HCT116 (cell line): Measurements from ENCODE around the gene KPNB1.

Source experiments
- CBX3 ChIP-seq: IDR thresholded peaks from 2 replicates; pipeline ENCODE4 v1.6.1; 2012; ENCODE audit warnings: low read depth
- EZH2phosphoT487 ChIP-seq: fragments of 200-600 bp; IDR thresholded peaks from 2 replicates; pipeline ENCODE4 v1.6.1; 2018; ENCODE audit warnings: antibody characterized with exemption, borderline replicate concordance
- POLR2A ChIP-seq: IDR thresholded peaks from 2 replicates; pipeline ENCODE4 v1.7.0; 2011; ENCODE audit warnings: borderline replicate concordance; ENCODE audit not compliant: insufficient read depth, insufficient read length; ENCODE audit errors: extremely low read depth
- TCF7L2 ChIP-seq: IDR thresholded peaks from 2 replicates; pipeline ENCODE4 v1.7.0; 2011; ENCODE audit warnings: borderline replicate concordance, inconsistent platforms; ENCODE audit not compliant: insufficient read depth, insufficient read length; ENCODE audit errors: extremely low read depth
- YY1 ChIP-seq: IDR thresholded peaks from 2 replicates; pipeline ENCODE4 v1.6.1; 2011; ENCODE audit warnings: low read length, low read depth, moderate library complexity, mild to moderate bottlenecking; ENCODE audit not compliant: insufficient replicate concordance; ENCODE audit errors: extremely low read depth
- ZNF274 ChIP-seq: fragments of 200-500 bp; sonication (Bioruptor generic); IDR thresholded peaks from 2 replicates; pipeline ENCODE4 v1.6.1; 2014; ENCODE audit warnings: mild to moderate bottlenecking, low read depth, low read length, inconsistent platforms
- TF ChIP-seq, protein P1 (sequence below), 3 experiments: fragments of 200-600 bp in 1 of 3; sonication (generic) in 1 of 3; IDR thresholded peaks in 2 of 3; conservative IDR thresholded peaks in 1 of 3; 2 replicates each; pipeline ENCODE4 v1.5.1; 2012 to 2017; ENCODE audit warnings: low read depth in 2 of 3, low read length in 2 of 3, antibody characterized with exemption in 1 of 3, borderline replicate concordance in 1 of 3, control low read depth in 1 of 3, mild to moderate bottlenecking in 1 of 3, mixed read lengths in 1 of 3, mixed run types in 1 of 3, moderate library complexity in 1 of 3; ENCODE audit not compliant: insufficient read depth in 1 of 3
- TF ChIP-seq, protein P2 (sequence below): IDR thresholded peaks from 2 replicates; pipeline ENCODE4 v1.6.1; 2012; ENCODE audit warnings: low read depth

DNA sequence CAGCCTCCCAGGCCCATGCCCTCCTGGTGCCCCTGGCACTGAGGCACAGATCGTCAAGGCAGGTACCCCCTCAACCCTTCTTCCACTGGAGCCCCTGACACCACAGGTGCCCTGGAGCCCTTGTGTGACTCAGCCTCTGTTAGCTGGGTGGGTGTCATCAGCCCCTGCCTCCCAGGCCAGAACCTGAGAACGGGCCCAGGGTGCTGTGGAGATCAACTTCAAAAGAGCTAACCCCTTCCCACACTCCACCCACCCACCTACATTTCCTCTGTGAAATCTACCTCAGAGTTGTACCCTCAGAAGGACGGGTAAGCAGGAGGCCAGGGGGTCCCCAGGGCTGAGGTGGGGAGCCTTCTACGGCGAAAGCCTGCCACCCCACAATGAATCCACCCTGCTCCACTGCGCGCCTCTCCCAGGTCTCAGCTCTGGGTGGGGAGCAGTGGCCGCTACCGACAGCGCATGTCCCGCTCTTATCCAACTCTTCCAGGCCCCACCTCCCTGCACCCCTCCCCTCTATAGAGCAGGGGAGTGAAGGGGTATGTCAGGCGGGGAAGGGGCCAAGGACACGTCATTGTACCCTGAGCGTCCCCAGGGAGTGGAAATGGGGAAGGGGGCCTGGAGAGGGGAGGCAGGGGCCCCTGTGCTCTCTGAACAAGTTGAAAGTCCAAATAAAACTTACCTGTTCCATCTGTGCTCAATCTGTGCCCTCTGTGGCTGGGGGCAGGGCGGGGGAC, 61.8 kb downstream of the KPNB1 start:
- TF ChIP-seq, protein P1, sequence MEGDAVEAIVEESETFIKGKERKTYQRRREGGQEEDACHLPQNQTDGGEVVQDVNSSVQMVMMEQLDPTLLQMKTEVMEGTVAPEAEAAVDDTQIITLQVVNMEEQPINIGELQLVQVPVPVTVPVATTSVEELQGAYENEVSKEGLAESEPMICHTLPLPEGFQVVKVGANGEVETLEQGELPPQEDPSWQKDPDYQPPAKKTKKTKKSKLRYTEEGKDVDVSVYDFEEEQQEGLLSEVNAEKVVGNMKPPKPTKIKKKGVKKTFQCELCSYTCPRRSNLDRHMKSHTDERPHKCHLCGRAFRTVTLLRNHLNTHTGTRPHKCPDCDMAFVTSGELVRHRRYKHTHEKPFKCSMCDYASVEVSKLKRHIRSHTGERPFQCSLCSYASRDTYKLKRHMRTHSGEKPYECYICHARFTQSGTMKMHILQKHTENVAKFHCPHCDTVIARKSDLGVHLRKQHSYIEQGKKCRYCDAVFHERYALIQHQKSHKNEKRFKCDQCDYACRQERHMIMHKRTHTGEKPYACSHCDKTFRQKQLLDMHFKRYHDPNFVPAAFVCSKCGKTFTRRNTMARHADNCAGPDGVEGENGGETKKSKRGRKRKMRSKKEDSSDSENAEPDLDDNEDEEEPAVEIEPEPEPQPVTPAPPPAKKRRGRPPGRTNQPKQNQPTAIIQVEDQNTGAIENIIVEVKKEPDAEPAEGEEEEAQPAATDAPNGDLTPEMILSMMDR (IDR thresholded peaks at IDR 0.05 in 2 of 3, conservative IDR thresholded peaks at IDR 0.05 in 1 of 3; ENCODE audit: borderline replicate concordance in 1 of 3, insufficient read depth in 1 of 3, low read depth in 2 of 3, low read length in 2 of 3) = no peak
- TF ChIP-seq POLR2A (no peak), CBX3 (no peak), TCF7L2 (no peak), YY1 (no peak), ZNF274 (no peak), EZH2phosphoT487 (no peak)
- TF ChIP-seq, protein P2, sequence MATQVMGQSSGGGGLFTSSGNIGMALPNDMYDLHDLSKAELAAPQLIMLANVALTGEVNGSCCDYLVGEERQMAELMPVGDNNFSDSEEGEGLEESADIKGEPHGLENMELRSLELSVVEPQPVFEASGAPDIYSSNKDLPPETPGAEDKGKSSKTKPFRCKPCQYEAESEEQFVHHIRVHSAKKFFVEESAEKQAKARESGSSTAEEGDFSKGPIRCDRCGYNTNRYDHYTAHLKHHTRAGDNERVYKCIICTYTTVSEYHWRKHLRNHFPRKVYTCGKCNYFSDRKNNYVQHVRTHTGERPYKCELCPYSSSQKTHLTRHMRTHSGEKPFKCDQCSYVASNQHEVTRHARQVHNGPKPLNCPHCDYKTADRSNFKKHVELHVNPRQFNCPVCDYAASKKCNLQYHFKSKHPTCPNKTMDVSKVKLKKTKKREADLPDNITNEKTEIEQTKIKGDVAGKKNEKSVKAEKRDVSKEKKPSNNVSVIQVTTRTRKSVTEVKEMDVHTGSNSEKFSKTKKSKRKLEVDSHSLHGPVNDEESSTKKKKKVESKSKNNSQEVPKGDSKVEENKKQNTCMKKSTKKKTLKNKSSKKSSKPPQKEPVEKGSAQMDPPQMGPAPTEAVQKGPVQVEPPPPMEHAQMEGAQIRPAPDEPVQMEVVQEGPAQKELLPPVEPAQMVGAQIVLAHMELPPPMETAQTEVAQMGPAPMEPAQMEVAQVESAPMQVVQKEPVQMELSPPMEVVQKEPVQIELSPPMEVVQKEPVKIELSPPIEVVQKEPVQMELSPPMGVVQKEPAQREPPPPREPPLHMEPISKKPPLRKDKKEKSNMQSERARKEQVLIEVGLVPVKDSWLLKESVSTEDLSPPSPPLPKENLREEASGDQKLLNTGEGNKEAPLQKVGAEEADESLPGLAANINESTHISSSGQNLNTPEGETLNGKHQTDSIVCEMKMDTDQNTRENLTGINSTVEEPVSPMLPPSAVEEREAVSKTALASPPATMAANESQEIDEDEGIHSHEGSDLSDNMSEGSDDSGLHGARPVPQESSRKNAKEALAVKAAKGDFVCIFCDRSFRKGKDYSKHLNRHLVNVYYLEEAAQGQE = no peak
